Glutamatergic neuron (in vitro differentiated cells): Measurements from ENCODE around the gene RNF150. TPM values are rescaled to one million over a fixed set of nuclear protein-coding genes. Genes with fewer than 3 reads are reported as not detected.

ENCODE experiments used
- DNase-seq: peaks from one replicate; pipeline ENCODE4 v3.0.0; 2022
- H3K27ac Mint-ChIP-seq: one replicate; pipeline ENCODE4 v1.8.0; 2020; ENCODE audit warnings: mild to moderate bottlenecking, mixed read lengths, inconsistent platforms; ENCODE audit not compliant: unreplicated experiment
- H3K27me3 Mint-ChIP-seq: one replicate; pipeline ENCODE4 v1.8.0; 2020; ENCODE audit warnings: mild to moderate bottlenecking, moderate library complexity, mixed read lengths, inconsistent platforms; ENCODE audit not compliant: unreplicated experiment
- H3K36me3 Mint-ChIP-seq: one replicate; pipeline ENCODE4 v1.8.0; 2020; ENCODE audit warnings: mild to moderate bottlenecking, mixed read lengths, inconsistent platforms; ENCODE audit not compliant: unreplicated experiment
- H3K4me1 Mint-ChIP-seq: one replicate; pipeline ENCODE4 v1.8.0; 2020; ENCODE audit warnings: mild to moderate bottlenecking, low read depth, mixed read lengths, inconsistent platforms; ENCODE audit not compliant: unreplicated experiment
- H3K4me3 Mint-ChIP-seq: one replicate; pipeline ENCODE4 v1.8.0; 2020; ENCODE audit warnings: mild to moderate bottlenecking, mixed read lengths, inconsistent platforms; ENCODE audit not compliant: unreplicated experiment
- H3K9me3 Mint-ChIP-seq: one replicate; pipeline ENCODE4 v1.8.0; 2020; ENCODE audit warnings: mild to moderate bottlenecking, moderate library complexity, mixed read lengths, inconsistent platforms; ENCODE audit not compliant: unreplicated experiment
- total RNA-seq: library from RNA; stranded (reverse); fragmentation: NEBNext Ultra II Directional; extraction: Animal tissue kit (Norgen Biotek cat#: 25700); gene quantifications from one replicate; pipeline ENCODE4 v1.2.1, GENCODE V29; 2021; ENCODE audit not compliant: unreplicated experiment
- TF ChIP-seq, protein P1 (sequence below): fragments of 200-600 bp; sonication (generic); IDR thresholded peaks from one replicate; pipeline ENCODE4 v1.5.0; 2021; ENCODE audit not compliant: partially characterized antibody, unreplicated experiment

Gene RNF150
- total RNA-seq, 1 donor from 2014 or later = 23.3 TPM

DNA sequence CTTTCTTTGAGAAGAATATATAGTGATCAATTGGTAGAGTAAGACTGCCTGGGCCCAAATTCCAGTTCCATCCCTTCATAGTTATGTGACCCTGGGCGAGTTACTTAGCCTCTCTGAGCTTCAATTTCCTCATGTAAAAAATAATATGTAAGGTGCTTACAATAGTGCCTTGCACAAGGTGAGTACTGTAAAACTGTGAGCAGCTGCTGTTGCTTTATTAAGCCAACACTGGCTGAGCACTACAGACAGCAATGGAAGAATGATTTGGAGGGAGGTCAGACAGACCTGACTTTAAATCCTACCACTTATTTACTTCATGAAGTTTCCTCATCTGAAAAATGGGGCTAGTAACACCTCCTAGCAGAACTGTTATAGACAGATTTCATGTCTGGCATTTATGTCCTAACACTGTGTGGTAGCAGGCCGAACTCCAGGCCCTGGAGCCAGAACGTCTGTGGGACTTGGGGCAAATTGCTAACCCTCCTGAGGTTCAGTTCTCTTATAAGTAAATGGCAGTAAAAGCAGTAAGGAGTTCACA lies 53.8 kb downstream of the RNF150 start:
- Mint-ChIP-seq H3K4me3 (no peak overlapping the region), H3K27ac (no peak overlapping the region), H3K4me1 (peaks cover 10% of the 10 kb centered on the region), H3K27me3 (no peaks in the 10 kb centered on the region), H3K9me3 (peaks cover 2% of the 10 kb centered on the region), H3K36me3 (no peaks in the 10 kb centered on the region)
- TF ChIP-seq, protein P1, sequence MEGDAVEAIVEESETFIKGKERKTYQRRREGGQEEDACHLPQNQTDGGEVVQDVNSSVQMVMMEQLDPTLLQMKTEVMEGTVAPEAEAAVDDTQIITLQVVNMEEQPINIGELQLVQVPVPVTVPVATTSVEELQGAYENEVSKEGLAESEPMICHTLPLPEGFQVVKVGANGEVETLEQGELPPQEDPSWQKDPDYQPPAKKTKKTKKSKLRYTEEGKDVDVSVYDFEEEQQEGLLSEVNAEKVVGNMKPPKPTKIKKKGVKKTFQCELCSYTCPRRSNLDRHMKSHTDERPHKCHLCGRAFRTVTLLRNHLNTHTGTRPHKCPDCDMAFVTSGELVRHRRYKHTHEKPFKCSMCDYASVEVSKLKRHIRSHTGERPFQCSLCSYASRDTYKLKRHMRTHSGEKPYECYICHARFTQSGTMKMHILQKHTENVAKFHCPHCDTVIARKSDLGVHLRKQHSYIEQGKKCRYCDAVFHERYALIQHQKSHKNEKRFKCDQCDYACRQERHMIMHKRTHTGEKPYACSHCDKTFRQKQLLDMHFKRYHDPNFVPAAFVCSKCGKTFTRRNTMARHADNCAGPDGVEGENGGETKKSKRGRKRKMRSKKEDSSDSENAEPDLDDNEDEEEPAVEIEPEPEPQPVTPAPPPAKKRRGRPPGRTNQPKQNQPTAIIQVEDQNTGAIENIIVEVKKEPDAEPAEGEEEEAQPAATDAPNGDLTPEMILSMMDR = no peak
- DNase-seq = no peak

DNA sequence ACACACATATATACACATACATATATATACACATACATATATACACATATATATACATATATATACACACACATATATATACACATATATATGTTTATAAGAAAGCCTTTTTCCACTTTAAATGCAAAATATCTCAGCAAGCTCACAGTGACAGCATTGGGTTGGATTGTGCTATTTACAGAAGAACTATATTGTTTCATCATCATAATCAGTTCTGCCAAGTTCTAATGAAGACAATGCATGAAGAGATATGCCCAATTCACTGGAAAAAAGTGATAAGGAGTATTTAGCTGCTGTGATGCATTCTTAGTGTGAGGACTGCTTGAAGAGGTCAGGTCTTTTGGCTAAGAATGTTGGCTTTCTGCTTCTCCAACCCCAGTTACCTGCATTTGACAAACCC lies 54.4 kb downstream of the RNF150 start:
- H3K9me3 Mint-ChIP-seq = peaks cover 2% of the 10 kb centered on the region
- H3K4me1 Mint-ChIP-seq = peaks cover 10% of the 10 kb centered on the region
- H3K27ac Mint-ChIP-seq = no peak overlapping the region
- no peaks in the 10 kb centered on the region for H3K27me3 Mint-ChIP-seq
- TF ChIP-seq, protein P1 = no peak
- no peak overlapping the region for H3K4me3 Mint-ChIP-seq
- no peak for DNase-seq
- H3K36me3 Mint-ChIP-seq = no peaks in the 10 kb centered on the region

DNA sequence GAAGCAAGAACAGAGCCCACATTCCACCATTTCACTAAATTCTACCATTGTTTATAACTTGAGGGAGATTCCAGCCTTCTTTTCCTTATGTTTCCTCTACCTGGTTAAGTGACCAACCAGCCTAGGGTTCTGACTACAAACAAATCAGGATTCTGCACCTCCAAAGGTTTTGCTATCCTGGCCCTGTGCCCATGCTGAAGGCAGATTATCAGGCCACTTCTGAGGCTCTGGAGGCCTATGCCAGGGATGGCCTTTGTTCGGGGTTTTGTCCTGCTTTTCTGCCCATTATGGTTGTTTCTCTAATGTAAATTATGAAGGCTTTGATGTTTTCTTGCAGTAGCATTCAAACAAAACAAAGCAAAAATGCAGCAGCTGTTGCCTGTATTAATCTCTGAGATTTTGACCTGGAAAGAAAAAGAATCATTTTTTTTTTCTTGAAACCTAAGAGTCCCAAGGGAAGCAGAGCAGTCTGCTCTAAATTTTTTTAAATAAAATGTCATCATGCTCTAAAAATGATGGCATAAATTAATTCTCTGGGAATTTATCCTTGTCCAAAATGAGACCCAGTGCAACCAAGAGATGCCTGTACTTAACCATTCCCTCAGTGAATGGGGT lies 55.6 kb downstream of the RNF150 start:
- TF ChIP-seq, protein P1 = no peak
- H3K27me3 Mint-ChIP-seq = no peaks in the 10 kb centered on the region
- no peak overlapping the region for H3K27ac Mint-ChIP-seq
- H3K9me3 Mint-ChIP-seq = peaks cover 2% of the 10 kb centered on the region
- DNase-seq = no peak
- peaks cover 10% of the 10 kb centered on the region for H3K4me1 Mint-ChIP-seq
- H3K36me3 Mint-ChIP-seq = no peaks in the 10 kb centered on the region
- no peak overlapping the region for H3K4me3 Mint-ChIP-seq

DNA sequence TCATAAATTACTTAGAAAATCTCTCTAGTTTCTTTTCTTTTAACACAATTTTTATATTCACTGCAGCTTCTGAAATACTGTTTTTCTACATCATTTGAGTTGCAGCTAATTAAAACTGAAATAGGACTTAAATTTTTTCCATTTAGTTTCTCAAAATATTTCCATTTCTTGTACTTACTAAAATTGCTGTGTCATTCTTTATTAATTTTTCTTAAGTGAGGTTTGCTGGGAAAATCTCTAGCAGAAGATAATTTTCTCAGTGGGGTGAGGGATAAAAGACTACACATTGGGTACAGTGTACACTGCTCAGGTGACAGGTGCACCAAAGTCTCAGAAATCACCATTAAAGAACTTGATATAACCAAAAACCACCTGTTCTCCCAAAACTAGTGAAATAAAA lies 57.7 kb downstream of the RNF150 start:
- Mint-ChIP-seq H3K36me3 (no peaks in the 10 kb centered on the region), H3K27me3 (no peaks in the 10 kb centered on the region), H3K4me3 (no peak overlapping the region), H3K4me1 (peaks cover 9% of the 10 kb centered on the region), H3K27ac (no peak overlapping the region), H3K9me3 (peaks cover under 1% of the 10 kb centered on the region)
- no peak for DNase-seq
- TF ChIP-seq, protein P1 = no peak

DNA sequence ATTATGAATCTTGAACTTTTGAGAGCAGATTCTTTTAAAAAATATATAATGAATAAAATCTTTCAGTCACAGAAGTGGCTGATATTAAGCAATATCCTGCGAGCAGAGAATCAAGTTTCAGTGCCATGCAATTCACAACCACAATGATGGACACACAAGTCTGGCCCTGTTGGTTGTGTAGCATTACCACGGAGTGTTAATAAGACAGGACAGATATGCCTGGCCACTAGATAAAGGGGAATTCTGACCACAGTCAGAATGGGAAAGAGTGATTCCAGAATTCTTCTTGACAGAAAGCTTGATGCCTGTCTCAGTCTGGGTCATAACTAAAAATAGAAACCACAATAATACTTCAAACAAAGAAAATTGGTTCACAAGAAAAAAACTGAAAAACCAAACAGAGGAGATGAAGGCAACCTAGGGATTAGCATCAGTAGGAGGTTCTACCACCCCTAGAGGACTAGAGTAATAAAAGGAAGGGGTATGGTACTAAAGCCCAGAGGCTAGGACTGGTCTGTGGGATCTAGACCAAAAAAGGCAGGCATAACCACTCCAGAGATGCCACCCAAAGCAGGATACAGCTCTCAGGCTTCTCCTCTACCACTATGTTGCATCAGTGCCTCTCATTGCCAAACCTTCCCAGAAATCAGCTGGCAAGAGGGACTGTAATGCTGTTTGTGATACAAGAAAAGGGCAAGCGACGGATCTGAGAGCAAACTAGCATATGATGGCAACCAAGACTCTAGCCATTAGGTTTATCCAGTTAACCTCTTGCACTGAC lies 59.0 kb downstream of the RNF150 start:
- H3K9me3 Mint-ChIP-seq = no peaks in the 10 kb centered on the region
- no peak for DNase-seq
- TF ChIP-seq, protein P1 = no peak
- H3K4me1 Mint-ChIP-seq = peaks cover 4% of the 10 kb centered on the region
- no peak overlapping the region for H3K4me3 Mint-ChIP-seq
- no peak overlapping the region for H3K27ac Mint-ChIP-seq
- no peaks in the 10 kb centered on the region for H3K27me3 Mint-ChIP-seq
- no peaks in the 10 kb centered on the region for H3K36me3 Mint-ChIP-seq
